PC-9 (cell line): Measurements from ENCODE around the gene PIR.

ENCODE experiments used
- EZH2 ChIP-seq: fragments of 200-600 bp; sonication (generic); IDR thresholded peaks from 2 replicates; pipeline ENCODE4 v1.8.0; 2017; ENCODE audit warnings: antibody characterized with exemption, low read depth
- TF ChIP-seq, protein P1 (sequence below): fragments of 200-600 bp; sonication (generic); conservative IDR thresholded peaks from 2 replicates; pipeline ENCODE4 v1.6.1; 2017; ENCODE audit warnings: mixed run types, antibody characterized with exemption, mild to moderate bottlenecking, moderate library complexity

DNA sequence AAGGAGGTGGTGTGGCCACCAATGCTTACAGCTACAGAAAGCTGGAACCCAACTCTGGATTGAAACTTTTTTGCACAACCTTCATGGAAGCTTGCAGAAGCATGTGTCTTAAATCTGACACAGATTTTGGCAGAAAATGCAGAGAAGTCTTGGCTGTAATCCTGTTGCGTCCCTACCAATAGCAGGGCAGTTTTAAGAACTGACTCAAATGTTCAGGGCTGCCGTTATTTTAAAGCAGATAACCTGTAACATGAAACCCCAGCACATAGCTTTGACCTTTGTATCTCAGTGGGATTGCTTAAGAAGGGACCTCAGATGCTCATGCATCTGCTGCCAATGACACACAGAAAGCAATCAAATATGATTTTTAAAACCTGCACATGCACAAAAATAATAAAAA is 108.8 kb downstream of the PIR start, which contains the start of gene VEGFD:
- TF ChIP-seq, protein P1, sequence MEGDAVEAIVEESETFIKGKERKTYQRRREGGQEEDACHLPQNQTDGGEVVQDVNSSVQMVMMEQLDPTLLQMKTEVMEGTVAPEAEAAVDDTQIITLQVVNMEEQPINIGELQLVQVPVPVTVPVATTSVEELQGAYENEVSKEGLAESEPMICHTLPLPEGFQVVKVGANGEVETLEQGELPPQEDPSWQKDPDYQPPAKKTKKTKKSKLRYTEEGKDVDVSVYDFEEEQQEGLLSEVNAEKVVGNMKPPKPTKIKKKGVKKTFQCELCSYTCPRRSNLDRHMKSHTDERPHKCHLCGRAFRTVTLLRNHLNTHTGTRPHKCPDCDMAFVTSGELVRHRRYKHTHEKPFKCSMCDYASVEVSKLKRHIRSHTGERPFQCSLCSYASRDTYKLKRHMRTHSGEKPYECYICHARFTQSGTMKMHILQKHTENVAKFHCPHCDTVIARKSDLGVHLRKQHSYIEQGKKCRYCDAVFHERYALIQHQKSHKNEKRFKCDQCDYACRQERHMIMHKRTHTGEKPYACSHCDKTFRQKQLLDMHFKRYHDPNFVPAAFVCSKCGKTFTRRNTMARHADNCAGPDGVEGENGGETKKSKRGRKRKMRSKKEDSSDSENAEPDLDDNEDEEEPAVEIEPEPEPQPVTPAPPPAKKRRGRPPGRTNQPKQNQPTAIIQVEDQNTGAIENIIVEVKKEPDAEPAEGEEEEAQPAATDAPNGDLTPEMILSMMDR: no peak
- no peak for TF ChIP-seq EZH2
